GM12878 (cell line): ENCODE results near the gene KRTAP29-1.

Source experiments
- CHD1 ChIP-seq: IDR thresholded peaks from 2 replicates; pipeline ENCODE4 v1.6.1; 2012; ENCODE audit warnings: low read depth, low read length, improper control_type of control experiment
- DPF2 ChIP-seq: fragments of 450-650 bp; IDR thresholded peaks from 2 replicates; pipeline ENCODE4 v1.6.1; 2017; ENCODE audit warnings: mild to moderate bottlenecking
- STAT3 ChIP-seq: IDR thresholded peaks from 2 replicates; pipeline ENCODE4 v1.6.1; 2011; ENCODE audit warnings: low read depth, low read length, improper control_type of control experiment
- TF ChIP-seq, protein P1 (sequence below): fragments of 450-650 bp; IDR thresholded peaks from 2 replicates; pipeline ENCODE4 v1.6.1; 2017; ENCODE audit warnings: mild to moderate bottlenecking
- TF ChIP-seq, protein P2 (sequence below): IDR thresholded peaks from 2 replicates; pipeline ENCODE4 v1.6.1; 2012; ENCODE audit warnings: mild to moderate bottlenecking, low read depth, low read length
- TF ChIP-seq, protein P3 (sequence below), 3 experiments: IDR thresholded peaks in 2 of 3; conservative IDR thresholded peaks in 1 of 3; 2 replicates each; pipeline ENCODE4 v1.5.1; 2011; ENCODE audit warnings: low read depth in 3 of 3, low read length in 3 of 3, mild to moderate bottlenecking in 3 of 3, control low read depth in 2 of 3, moderate library complexity in 2 of 3, inconsistent platforms in 1 of 3, mixed read lengths in 1 of 3; ENCODE audit not compliant: control insufficient read depth in 2 of 3, insufficient read depth in 1 of 3; ENCODE audit errors: extremely low read depth in 1 of 3

DNA sequence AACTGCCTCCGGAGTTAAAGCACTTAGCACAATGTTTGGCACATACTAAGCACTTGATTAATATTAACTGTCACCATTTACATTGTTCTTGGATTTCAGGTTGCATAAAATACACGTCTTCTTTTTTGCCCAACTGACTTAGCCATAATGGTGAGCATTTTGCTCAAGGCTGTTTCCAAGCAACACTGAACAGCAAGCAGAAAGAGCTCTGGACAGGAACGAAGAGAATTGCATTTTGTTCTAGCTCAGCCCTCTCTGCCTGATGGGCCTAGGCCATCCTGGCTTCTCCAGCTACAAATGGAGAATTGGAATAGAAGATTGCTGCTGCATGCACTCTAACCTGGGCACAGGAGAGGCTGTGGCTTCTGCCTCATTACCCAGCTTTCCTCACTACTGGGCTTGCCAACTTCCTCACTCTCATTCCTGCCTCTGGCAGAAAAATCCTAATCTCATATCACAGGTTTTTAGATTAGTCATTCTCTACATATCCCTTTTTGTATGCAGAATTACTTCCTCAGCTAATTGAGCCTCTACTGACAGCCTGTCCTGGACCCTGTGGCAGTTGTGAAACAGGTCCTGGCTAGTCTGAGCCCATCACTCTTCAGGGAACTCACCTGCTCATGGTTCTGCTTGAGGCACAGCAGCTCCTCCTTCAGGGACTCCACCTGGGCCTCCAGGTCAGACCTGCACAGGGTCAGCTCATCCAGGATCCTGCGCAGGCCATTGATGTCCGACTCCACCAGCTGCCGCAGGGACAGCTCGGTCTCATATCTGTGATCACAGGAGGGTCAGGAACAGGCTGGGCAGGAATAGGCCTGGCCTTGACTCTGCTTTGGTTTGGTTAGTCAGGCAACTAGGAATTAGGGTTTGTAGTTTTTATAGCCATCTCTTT is 45.5 kb upstream of the KRTAP29-1 start:
- TF ChIP-seq, protein P1, sequence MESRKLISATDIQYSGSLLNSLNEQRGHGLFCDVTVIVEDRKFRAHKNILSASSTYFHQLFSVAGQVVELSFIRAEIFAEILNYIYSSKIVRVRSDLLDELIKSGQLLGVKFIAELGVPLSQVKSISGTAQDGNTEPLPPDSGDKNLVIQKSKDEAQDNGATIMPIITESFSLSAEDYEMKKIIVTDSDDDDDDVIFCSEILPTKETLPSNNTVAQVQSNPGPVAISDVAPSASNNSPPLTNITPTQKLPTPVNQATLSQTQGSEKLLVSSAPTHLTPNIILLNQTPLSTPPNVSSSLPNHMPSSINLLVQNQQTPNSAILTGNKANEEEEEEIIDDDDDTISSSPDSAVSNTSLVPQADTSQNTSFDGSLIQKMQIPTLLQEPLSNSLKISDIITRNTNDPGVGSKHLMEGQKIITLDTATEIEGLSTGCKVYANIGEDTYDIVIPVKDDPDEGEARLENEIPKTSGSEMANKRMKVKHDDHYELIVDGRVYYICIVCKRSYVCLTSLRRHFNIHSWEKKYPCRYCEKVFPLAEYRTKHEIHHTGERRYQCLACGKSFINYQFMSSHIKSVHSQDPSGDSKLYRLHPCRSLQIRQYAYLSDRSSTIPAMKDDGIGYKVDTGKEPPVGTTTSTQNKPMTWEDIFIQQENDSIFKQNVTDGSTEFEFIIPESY = no peak
- TF ChIP-seq STAT3 (no peak), DPF2 (no peak), CHD1 (no peak)
- TF ChIP-seq, protein P2, sequence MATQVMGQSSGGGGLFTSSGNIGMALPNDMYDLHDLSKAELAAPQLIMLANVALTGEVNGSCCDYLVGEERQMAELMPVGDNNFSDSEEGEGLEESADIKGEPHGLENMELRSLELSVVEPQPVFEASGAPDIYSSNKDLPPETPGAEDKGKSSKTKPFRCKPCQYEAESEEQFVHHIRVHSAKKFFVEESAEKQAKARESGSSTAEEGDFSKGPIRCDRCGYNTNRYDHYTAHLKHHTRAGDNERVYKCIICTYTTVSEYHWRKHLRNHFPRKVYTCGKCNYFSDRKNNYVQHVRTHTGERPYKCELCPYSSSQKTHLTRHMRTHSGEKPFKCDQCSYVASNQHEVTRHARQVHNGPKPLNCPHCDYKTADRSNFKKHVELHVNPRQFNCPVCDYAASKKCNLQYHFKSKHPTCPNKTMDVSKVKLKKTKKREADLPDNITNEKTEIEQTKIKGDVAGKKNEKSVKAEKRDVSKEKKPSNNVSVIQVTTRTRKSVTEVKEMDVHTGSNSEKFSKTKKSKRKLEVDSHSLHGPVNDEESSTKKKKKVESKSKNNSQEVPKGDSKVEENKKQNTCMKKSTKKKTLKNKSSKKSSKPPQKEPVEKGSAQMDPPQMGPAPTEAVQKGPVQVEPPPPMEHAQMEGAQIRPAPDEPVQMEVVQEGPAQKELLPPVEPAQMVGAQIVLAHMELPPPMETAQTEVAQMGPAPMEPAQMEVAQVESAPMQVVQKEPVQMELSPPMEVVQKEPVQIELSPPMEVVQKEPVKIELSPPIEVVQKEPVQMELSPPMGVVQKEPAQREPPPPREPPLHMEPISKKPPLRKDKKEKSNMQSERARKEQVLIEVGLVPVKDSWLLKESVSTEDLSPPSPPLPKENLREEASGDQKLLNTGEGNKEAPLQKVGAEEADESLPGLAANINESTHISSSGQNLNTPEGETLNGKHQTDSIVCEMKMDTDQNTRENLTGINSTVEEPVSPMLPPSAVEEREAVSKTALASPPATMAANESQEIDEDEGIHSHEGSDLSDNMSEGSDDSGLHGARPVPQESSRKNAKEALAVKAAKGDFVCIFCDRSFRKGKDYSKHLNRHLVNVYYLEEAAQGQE = no peak
- TF ChIP-seq, protein P3, sequence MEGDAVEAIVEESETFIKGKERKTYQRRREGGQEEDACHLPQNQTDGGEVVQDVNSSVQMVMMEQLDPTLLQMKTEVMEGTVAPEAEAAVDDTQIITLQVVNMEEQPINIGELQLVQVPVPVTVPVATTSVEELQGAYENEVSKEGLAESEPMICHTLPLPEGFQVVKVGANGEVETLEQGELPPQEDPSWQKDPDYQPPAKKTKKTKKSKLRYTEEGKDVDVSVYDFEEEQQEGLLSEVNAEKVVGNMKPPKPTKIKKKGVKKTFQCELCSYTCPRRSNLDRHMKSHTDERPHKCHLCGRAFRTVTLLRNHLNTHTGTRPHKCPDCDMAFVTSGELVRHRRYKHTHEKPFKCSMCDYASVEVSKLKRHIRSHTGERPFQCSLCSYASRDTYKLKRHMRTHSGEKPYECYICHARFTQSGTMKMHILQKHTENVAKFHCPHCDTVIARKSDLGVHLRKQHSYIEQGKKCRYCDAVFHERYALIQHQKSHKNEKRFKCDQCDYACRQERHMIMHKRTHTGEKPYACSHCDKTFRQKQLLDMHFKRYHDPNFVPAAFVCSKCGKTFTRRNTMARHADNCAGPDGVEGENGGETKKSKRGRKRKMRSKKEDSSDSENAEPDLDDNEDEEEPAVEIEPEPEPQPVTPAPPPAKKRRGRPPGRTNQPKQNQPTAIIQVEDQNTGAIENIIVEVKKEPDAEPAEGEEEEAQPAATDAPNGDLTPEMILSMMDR (IDR thresholded peaks at IDR 0.05 in 2 of 3, conservative IDR thresholded peaks at IDR 0.05 in 1 of 3; ENCODE audit: control insufficient read depth in 2 of 3, extremely low read depth in 1 of 3, insufficient read depth in 1 of 3, low read depth in 3 of 3, low read length in 3 of 3) = no peak
